Neural progenitor cell (in vitro differentiated cells): Measurements from ENCODE around the gene CD99L2.

Source experiments
- CTCF ChIP-seq: fragments of 200-600 bp; sonication (generic); IDR thresholded peaks from 2 replicates; pipeline ENCODE4 v1.5.1; 2017; ENCODE audit warnings: antibody characterized with exemption, mild to moderate bottlenecking
- EZH2 ChIP-seq: fragments of 200-600 bp; sonication (generic); IDR thresholded peaks from 2 replicates; pipeline ENCODE4 v1.6.1; 2017; ENCODE audit warnings: antibody characterized with exemption, mild to moderate bottlenecking, moderate library complexity
- EZH2phosphoT487 ChIP-seq: fragments of 200-600 bp; sonication (generic); IDR thresholded peaks from 2 replicates; pipeline ENCODE4 v1.6.1; 2017; ENCODE audit warnings: antibody characterized with exemption

GRCh38 chrX:150871341-150871811, 27.1 kb downstream of the CD99L2 start:
- TF ChIP-seq EZH2 (no peak), CTCF (no peak), EZH2phosphoT487 (no peak)
